ENCODE data around the gene MKKS.
A peak's percentile ranks its signal among the peaks of the same experiment; 100 is the strongest.

The MKKS gene

GRCh38 chr20:10466855-10467254 is 32.8 kb upstream of the MKKS start:
- no peaks in the 10 kb centered on the region for H3K27me3 Mint-ChIP-seq
- CTCF ChIA-PET = interaction anchor here (1.2 kb wide), 2 partner anchors 70 to 170 kb away, joined by 3 to 6 read pairs; no protein-coding TSS in a partner anchor
- no peak for DNase-seq
- peaks cover 20% of the 10 kb centered on the region for H3K36me3 Mint-ChIP-seq
- no peak overlapping the region for H3K27ac Mint-ChIP-seq
- H3K4me1 Mint-ChIP-seq = peaks cover 18% of the 10 kb centered on the region
- H3K9me3 Mint-ChIP-seq = peaks cover 2% of the 10 kb centered on the region
- H3K4me3 Mint-ChIP-seq = no peak overlapping the region

GRCh38 chr20:10466325-10466724 is 32.3 kb upstream of the MKKS start:
- Mint-ChIP-seq H3K9me3 (peaks cover 2% of the 10 kb centered on the region), H3K4me1 (peaks cover 21% of the 10 kb centered on the region), H3K27ac (no peak overlapping the region), H3K4me3 (no peak overlapping the region), H3K36me3 (peaks cover 18% of the 10 kb centered on the region), H3K27me3 (no peaks in the 10 kb centered on the region)
- DNase-seq = no peak
- CTCF ChIA-PET = no interaction called here

- no peak for DNase-seq
- Mint-ChIP-seq H3K9me3 (peaks cover 2% of the 10 kb centered on the region), H3K27ac (no peak overlapping the region), H3K4me1 (peaks cover 21% of the 10 kb centered on the region), H3K27me3 (no peaks in the 10 kb centered on the region), H3K4me3 (no peak overlapping the region), H3K36me3 (peaks cover 25% of the 10 kb centered on the region)
- CTCF ChIA-PET = interaction anchor here (1.7 kb wide), 1 partner anchor 71 kb away, joined by 5 read pairs; no protein-coding TSS in a partner anchor
These were observed 31.1 kb upstream of the MKKS start for GRCh38 chr20:10465135-10465534.

- Mint-ChIP-seq H3K4me3 (no peak overlapping the region), H3K27ac (no peak overlapping the region), H3K27me3 (no peaks in the 10 kb centered on the region), H3K4me1 (peaks cover 15% of the 10 kb centered on the region), H3K36me3 (peaks cover 33% of the 10 kb centered on the region), H3K9me3 (peaks cover 2% of the 10 kb centered on the region)
- DNase-seq = no peak
- CTCF ChIA-PET = interaction anchor here (0.7 to 1.0 kb wide), 2 partner anchors 65 to 73 kb away, joined by 3 to 6 read pairs; no protein-coding TSS in a partner anchor
These were observed 29.6 kb upstream of the MKKS start for GRCh38 chr20:10463622-10464021.

GRCh38 chr20:10462516-10462915 is 28.5 kb upstream of the MKKS start:
- CTCF ChIA-PET = interaction anchor here (1.0 to 1.4 kb wide), 2 partner anchors 9 to 74 kb away, joined by 4 to 6 read pairs; no protein-coding TSS in a partner anchor

GRCh38 chr20:10461495-10461894 is 27.5 kb upstream of the MKKS start:
- H3K9me3 Mint-ChIP-seq = peaks cover 7% of the 10 kb centered on the region
- no peaks in the 10 kb centered on the region for H3K27me3 Mint-ChIP-seq
- H3K27ac Mint-ChIP-seq = no peak overlapping the region
- CTCF ChIA-PET = interaction anchor here (1.4 kb wide), 1 partner anchor 8 kb away, joined by 4 read pairs; no protein-coding TSS in a partner anchor
- peaks cover 43% of the 10 kb centered on the region for H3K36me3 Mint-ChIP-seq
- H3K4me1 Mint-ChIP-seq = peaks cover 8% of the 10 kb centered on the region
- no peak for DNase-seq
- no peak overlapping the region for H3K4me3 Mint-ChIP-seq

More at GRCh38 chr20:10462516-10462915, 28.5 kb upstream of the MKKS start:
- DNase-seq = no peak
- H3K36me3 Mint-ChIP-seq = peaks cover 37% of the 10 kb centered on the region
- H3K4me3 Mint-ChIP-seq = no peak overlapping the region
- H3K4me1 Mint-ChIP-seq = peaks cover 8% of the 10 kb centered on the region
- no peak overlapping the region for H3K27ac Mint-ChIP-seq
- peaks cover 3% of the 10 kb centered on the region for H3K9me3 Mint-ChIP-seq
- no peaks in the 10 kb centered on the region for H3K27me3 Mint-ChIP-seq

- H3K27ac Mint-ChIP-seq = peak overlapping the region; percentile 26
- H3K4me3 Mint-ChIP-seq = no peak overlapping the region
- CTCF ChIA-PET = no interaction called here
These were observed 20.2 kb upstream of the MKKS start for GRCh38 chr20:10454151-10454750.

GRCh38 chr20:10453241-10453640 is 19.2 kb upstream of the MKKS start:
- DNase-seq = peak; percentile 66

More at GRCh38 chr20:10454151-10454750, 20.2 kb upstream of the MKKS start:
- peaks cover 22% of the 10 kb centered on the region for H3K36me3 Mint-ChIP-seq
- no peak for DNase-seq
- no peaks in the 10 kb centered on the region for H3K27me3 Mint-ChIP-seq
- H3K9me3 Mint-ChIP-seq = peaks cover 5% of the 10 kb centered on the region
- H3K4me1 Mint-ChIP-seq = peaks cover 20% of the 10 kb centered on the region

GRCh38 chr20:10449270-10449669 is 15.2 kb upstream of the MKKS start:
- Mint-ChIP-seq H3K4me1 (peaks cover 40% of the 10 kb centered on the region), H3K27ac (no peak overlapping the region), H3K4me3 (no peak overlapping the region), H3K36me3 (peaks cover 12% of the 10 kb centered on the region), H3K27me3 (no peaks in the 10 kb centered on the region), H3K9me3 (no peaks in the 10 kb centered on the region)
- CTCF ChIA-PET = no interaction called here
- no peak for DNase-seq

More at GRCh38 chr20:10453241-10453640, 19.2 kb upstream of the MKKS start:
- Mint-ChIP-seq H3K9me3 (peaks cover 5% of the 10 kb centered on the region), H3K4me1 (peaks cover 21% of the 10 kb centered on the region), H3K27ac (peak overlapping the region; percentile 76), H3K27me3 (no peaks in the 10 kb centered on the region), H3K4me3 (peak overlapping the region; percentile 8), H3K36me3 (peaks cover 15% of the 10 kb centered on the region)
- CTCF ChIA-PET = interaction anchor here (0.6 to 1.6 kb wide), 4 partner anchors 9 to 27 kb away, joined by 3 to 6 read pairs (median 4); no protein-coding TSS in a partner anchor

- Mint-ChIP-seq H3K4me3 (no peak overlapping the region), H3K27me3 (no peaks in the 10 kb centered on the region), H3K4me1 (peaks cover 32% of the 10 kb centered on the region), H3K9me3 (no peaks in the 10 kb centered on the region), H3K36me3 (peaks cover 13% of the 10 kb centered on the region), H3K27ac (peak overlapping the region; percentile 85)
- CTCF ChIA-PET = no interaction called here
- no peak for DNase-seq
These were observed 14.5 kb upstream of the MKKS start for GRCh38 chr20:10448270-10449156.

GRCh38 chr20:10447028-10447427 is 13.0 kb upstream of the MKKS start:
- peak overlapping the region; percentile 85 for H3K27ac Mint-ChIP-seq
- no peaks in the 10 kb centered on the region for H3K27me3 Mint-ChIP-seq
- H3K4me1 Mint-ChIP-seq = peaks cover 23% of the 10 kb centered on the region
- peak; percentile 64 for DNase-seq
- H3K36me3 Mint-ChIP-seq = peaks cover 10% of the 10 kb centered on the region
- CTCF ChIA-PET = interaction anchor here (1.2 kb wide), 1 partner anchor 13 kb away, joined by 3 read pairs; the partner anchor contains the start of gene MKKS
- H3K4me3 Mint-ChIP-seq = peak overlapping the region; percentile 31
- no peaks in the 10 kb centered on the region for H3K9me3 Mint-ChIP-seq

GRCh38 chr20:10445758-10446157 is 11.7 kb upstream of the MKKS start:
- CTCF ChIA-PET = no interaction called here
- no peak overlapping the region for H3K27ac Mint-ChIP-seq
- H3K9me3 Mint-ChIP-seq = no peaks in the 10 kb centered on the region
- no peak overlapping the region for H3K4me3 Mint-ChIP-seq
- DNase-seq = no peak
- H3K4me1 Mint-ChIP-seq = peaks cover 27% of the 10 kb centered on the region
- H3K27me3 Mint-ChIP-seq = no peaks in the 10 kb centered on the region
- H3K36me3 Mint-ChIP-seq = peaks cover 8% of the 10 kb centered on the region

GRCh38 chr20:10443936-10444335 is 9.9 kb upstream of the MKKS start:
- H3K36me3 Mint-ChIP-seq = peaks cover 6% of the 10 kb centered on the region
- H3K4me1 Mint-ChIP-seq = peaks cover 30% of the 10 kb centered on the region
- H3K4me3 Mint-ChIP-seq = no peak overlapping the region
- CTCF ChIA-PET = interaction anchor here (1.5 kb wide), 1 partner anchor 10 kb away, joined by 3 read pairs; the partner anchor contains the start of gene MKKS
- no peaks in the 10 kb centered on the region for H3K9me3 Mint-ChIP-seq
- no peak overlapping the region for H3K27ac Mint-ChIP-seq
- no peak for DNase-seq
- H3K27me3 Mint-ChIP-seq = no peaks in the 10 kb centered on the region

GRCh38 chr20:10438217-10438616 is 4.2 kb upstream of the MKKS start:
- no peaks in the 10 kb centered on the region for H3K9me3 Mint-ChIP-seq
- H3K27me3 Mint-ChIP-seq = peaks cover 3% of the 10 kb centered on the region
- peaks cover 47% of the 10 kb centered on the region for H3K4me1 Mint-ChIP-seq
- no peak overlapping the region for H3K4me3 Mint-ChIP-seq
- DNase-seq = no peak
- H3K27ac Mint-ChIP-seq = peak overlapping the region; percentile 30
- peaks cover 11% of the 10 kb centered on the region for H3K36me3 Mint-ChIP-seq
- CTCF ChIA-PET = interaction anchor here (0.7 to 2.5 kb wide), 2 partner anchors 11 to 15 kb away, joined by 3 to 7 read pairs; no protein-coding TSS in a partner anchor
